Eye (tissue), 1 donor: ENCODE data around the gene RNF138.
"Not testable (repeated sequence)": the region's sequence is repeated elsewhere in the genome, so short reads cannot be mapped to it uniquely, and the experiment has no call there.

Experiments used
- DNase-seq: peaks from one replicate; pipeline ENCODE4 v3.0.0-alpha.2; 2015

The RNF138 gene

DNA sequence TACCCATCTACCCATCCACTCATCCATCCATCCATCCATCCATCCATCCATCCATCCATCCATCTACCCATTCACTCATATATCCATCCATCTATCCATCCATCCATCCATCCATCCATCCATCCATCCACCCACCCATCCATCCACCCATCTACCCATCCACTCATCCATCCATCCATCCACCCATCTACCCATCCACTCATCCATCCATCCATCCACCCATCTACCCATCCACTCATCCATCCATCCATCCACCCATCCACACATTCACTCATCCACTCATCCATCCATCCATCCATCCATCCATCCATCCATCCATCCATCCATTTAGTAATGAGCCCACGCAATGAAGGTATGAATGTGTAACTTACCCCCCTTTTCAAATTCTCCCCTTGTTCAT, 85.1 kb downstream of the RNF138 start:
- not testable (repeated sequence) for DNase-seq

- no peak for DNase-seq
These were observed 85.9 kb downstream of the RNF138 start for GRCh38 chr18:32177530-32177929.
